HUES6 (cell line): ENCODE data around the gene HYKK.
"Not testable (repeated sequence)": the region's sequence is repeated elsewhere in the genome, so short reads cannot be mapped to it uniquely, and the experiment has no call there.

Experiments used
- H3K27ac ChIP-seq: 2 replicates; pipeline ENCODE4 v1.7.0; 2013; ENCODE audit warnings: low read depth, mild to moderate bottlenecking, low read length, inconsistent platforms
- H3K27me3 ChIP-seq: 2 replicates; pipeline ENCODE4 v1.6.1; 2013; ENCODE audit warnings: low read length; ENCODE audit not compliant: control insufficient read depth, insufficient read depth
- H3K36me3 ChIP-seq: 2 replicates; pipeline ENCODE4 v1.6.1; 2013; ENCODE audit warnings: low read length; ENCODE audit not compliant: control insufficient read depth, insufficient read depth
- H3K4me1 ChIP-seq: 2 replicates; pipeline ENCODE4 v1.6.1; 2013; ENCODE audit warnings: low read length; ENCODE audit not compliant: control insufficient read depth, insufficient read depth
- H3K4me3 ChIP-seq: 2 replicates; pipeline ENCODE4 v1.5.1; 2013; ENCODE audit warnings: low read depth, low read length
- H3K9ac ChIP-seq: one replicate; pipeline ENCODE4 v1.6.1; 2013; ENCODE audit warnings: mild to moderate bottlenecking, low read length
- H3K9me3 ChIP-seq: 2 replicates; pipeline ENCODE4 v1.6.1; 2013; ENCODE audit warnings: low read depth, low read length; ENCODE audit not compliant: control insufficient read depth, insufficient read depth

HYKK gene

GRCh38 chr15:78540141-78540870 lies 32.9 kb downstream of the HYKK start, which contains the start of gene PSMA4:
TSS of gene PSMA4 (plus strand) at chr15:78540444. CDS start at chr15:78541928, 1,484 bp downstream.
- peak within 1 kb of the TSS; percentile 87 for H3K27ac ChIP-seq
- H3K27me3 ChIP-seq = no peaks in the 10 kb centered on the region
- no peaks in the 10 kb centered on the region for H3K9me3 ChIP-seq
- peak within 1 kb of the TSS; percentile 96 for H3K9ac ChIP-seq
- H3K36me3 ChIP-seq = peaks cover 36% of the 10 kb centered on the region
- peaks cover 7% of the 10 kb centered on the region for H3K4me1 ChIP-seq
- peak within 1 kb of the TSS; percentile 91 for H3K4me3 ChIP-seq

- H3K9ac ChIP-seq = peak overlapping the region; percentile 96
- no peaks in the 10 kb centered on the region for H3K9me3 ChIP-seq
- peak overlapping the region; percentile 87 for H3K27ac ChIP-seq
- peaks cover 44% of the 10 kb centered on the region for H3K36me3 ChIP-seq
- peaks cover 7% of the 10 kb centered on the region for H3K4me1 ChIP-seq
- H3K4me3 ChIP-seq = peak overlapping the region; percentile 91
- no peaks in the 10 kb centered on the region for H3K27me3 ChIP-seq
Observed at GRCh38 chr15:78540871-78541743, 33.7 kb downstream of the HYKK start.

GRCh38 chr15:78541744-78542034 lies 34.3 kb downstream of the HYKK start:
- no peaks in the 10 kb centered on the region for H3K9me3 ChIP-seq
- H3K27me3 ChIP-seq = no peaks in the 10 kb centered on the region
- H3K27ac ChIP-seq = no peak overlapping the region
- H3K4me3 ChIP-seq = peak overlapping the region; percentile 91
- peaks cover 50% of the 10 kb centered on the region for H3K36me3 ChIP-seq
- peaks cover 7% of the 10 kb centered on the region for H3K4me1 ChIP-seq
- H3K9ac ChIP-seq = no peak overlapping the region

- no peak overlapping the region for H3K4me3 ChIP-seq
- no peak overlapping the region for H3K9ac ChIP-seq
- peaks cover 7% of the 10 kb centered on the region for H3K4me1 ChIP-seq
Observed at GRCh38 chr15:78542647-78543046, 35.3 kb downstream of the HYKK start.

GRCh38 chr15:78550194-78550593 lies 42.8 kb downstream of the HYKK start:
- Histone ChIP-seq H3K9ac (no peak overlapping the region), H3K4me3 (no peak overlapping the region), H3K27ac (no peak overlapping the region), H3K4me1 (no peaks in the 10 kb centered on the region), H3K27me3 (no peaks in the 10 kb centered on the region), H3K9me3 (no peaks in the 10 kb centered on the region), H3K36me3 (peaks cover 61% of the 10 kb centered on the region)

More at GRCh38 chr15:78542647-78543046, 35.3 kb downstream of the HYKK start:
- no peak overlapping the region for H3K27ac ChIP-seq
- peaks cover 60% of the 10 kb centered on the region for H3K36me3 ChIP-seq
- no peaks in the 10 kb centered on the region for H3K9me3 ChIP-seq
- H3K27me3 ChIP-seq = no peaks in the 10 kb centered on the region

- Histone ChIP-seq H3K4me3 (no peak overlapping the region), H3K36me3 (peaks cover 55% of the 10 kb centered on the region), H3K9ac (no peak overlapping the region), H3K9me3 (no peaks in the 10 kb centered on the region), H3K4me1 (no peaks in the 10 kb centered on the region), H3K27me3 (no peaks in the 10 kb centered on the region), H3K27ac (no peak overlapping the region)
Observed at GRCh38 chr15:78550815-78551214, 43.4 kb downstream of the HYKK start.

GRCh38 chr15:78551902-78552301 lies 44.5 kb downstream of the HYKK start:
- Histone ChIP-seq H3K27me3 (no peaks in the 10 kb centered on the region), H3K9ac (no peak overlapping the region), H3K36me3 (peaks cover 44% of the 10 kb centered on the region), H3K4me1 (no peaks in the 10 kb centered on the region), H3K27ac (no peak overlapping the region), H3K4me3 (no peak overlapping the region), H3K9me3 (no peaks in the 10 kb centered on the region)

GRCh38 chr15:78552597-78552996 lies 45.2 kb downstream of the HYKK start:
- Histone ChIP-seq H3K36me3 (peaks cover 37% of the 10 kb centered on the region), H3K9ac (no peak overlapping the region), H3K4me3 (no peak overlapping the region), H3K4me1 (no peaks in the 10 kb centered on the region), H3K9me3 (no peaks in the 10 kb centered on the region), H3K27me3 (no peaks in the 10 kb centered on the region), H3K27ac (no peak overlapping the region)

GRCh38 chr15:78560201-78560600 lies 52.8 kb downstream of the HYKK start:
- not testable (repeated sequence) for H3K4me3 ChIP-seq, H3K27ac ChIP-seq, H3K9ac ChIP-seq, H3K4me1 ChIP-seq, H3K27me3 ChIP-seq, H3K36me3 ChIP-seq, H3K9me3 ChIP-seq

- no peaks in the 10 kb centered on the region for H3K27me3 ChIP-seq
- no peaks in the 10 kb centered on the region for H3K9me3 ChIP-seq
- no peaks in the 10 kb centered on the region for H3K36me3 ChIP-seq
- no peak overlapping the region for H3K4me3 ChIP-seq
- H3K4me1 ChIP-seq = peaks cover 7% of the 10 kb centered on the region
- H3K27ac ChIP-seq = no peak overlapping the region
- no peak overlapping the region for H3K9ac ChIP-seq
Observed at GRCh38 chr15:78561490-78561889, 54.1 kb downstream of the HYKK start.

GRCh38 chr15:78563092-78563491 lies 55.7 kb downstream of the HYKK start:
- no peaks in the 10 kb centered on the region for H3K36me3 ChIP-seq
- H3K9me3 ChIP-seq = no peaks in the 10 kb centered on the region
- H3K27me3 ChIP-seq = no peaks in the 10 kb centered on the region
- H3K4me3 ChIP-seq = no peak overlapping the region
- peaks cover 7% of the 10 kb centered on the region for H3K4me1 ChIP-seq
- H3K27ac ChIP-seq = no peak overlapping the region
- no peak overlapping the region for H3K9ac ChIP-seq
